Omental fat pad (tissue), 4 donors: Measurements from ENCODE around the gene VIPR2. TPM values are rescaled to one million over a fixed set of nuclear protein-coding genes. Genes with fewer than 3 reads are reported as not detected.

Experiments
- ATAC-seq: fragments of 150-250 bp; one replicate; pipeline ENCODE4 v1.9.1; 2016; ENCODE audit warnings: mild to moderate bottlenecking, moderate library complexity; ENCODE audit not compliant: low FRiP score
- DNase-seq: peaks from one replicate; pipeline ENCODE4 v3.0.0-alpha.2; 2019; ENCODE audit warnings: low spot score
- total RNA-seq, 4 donors: library from RNA; depleted of rRNA; stranded (reverse); fragments of >200 nt; gene quantifications; one replicate each; pipeline ENCODE4 v1.1.0, GENCODE V29; 2016
- TF ChIP-seq, protein P1 (sequence below), 3 donors: fragments of 450-650 bp; IDR thresholded peaks; one replicate each; pipeline ENCODE4 v1.5.1; 2016 to 2017; ENCODE audit warnings: antibody characterized with exemption in 3 of 3, mild to moderate bottlenecking in 3 of 3, moderate library complexity in 2 of 3

The VIPR2 gene
- total RNA-seq, 4 donors from 2014 or later = 3.6 to 71.0 (median 24.6) TPM

DNA sequence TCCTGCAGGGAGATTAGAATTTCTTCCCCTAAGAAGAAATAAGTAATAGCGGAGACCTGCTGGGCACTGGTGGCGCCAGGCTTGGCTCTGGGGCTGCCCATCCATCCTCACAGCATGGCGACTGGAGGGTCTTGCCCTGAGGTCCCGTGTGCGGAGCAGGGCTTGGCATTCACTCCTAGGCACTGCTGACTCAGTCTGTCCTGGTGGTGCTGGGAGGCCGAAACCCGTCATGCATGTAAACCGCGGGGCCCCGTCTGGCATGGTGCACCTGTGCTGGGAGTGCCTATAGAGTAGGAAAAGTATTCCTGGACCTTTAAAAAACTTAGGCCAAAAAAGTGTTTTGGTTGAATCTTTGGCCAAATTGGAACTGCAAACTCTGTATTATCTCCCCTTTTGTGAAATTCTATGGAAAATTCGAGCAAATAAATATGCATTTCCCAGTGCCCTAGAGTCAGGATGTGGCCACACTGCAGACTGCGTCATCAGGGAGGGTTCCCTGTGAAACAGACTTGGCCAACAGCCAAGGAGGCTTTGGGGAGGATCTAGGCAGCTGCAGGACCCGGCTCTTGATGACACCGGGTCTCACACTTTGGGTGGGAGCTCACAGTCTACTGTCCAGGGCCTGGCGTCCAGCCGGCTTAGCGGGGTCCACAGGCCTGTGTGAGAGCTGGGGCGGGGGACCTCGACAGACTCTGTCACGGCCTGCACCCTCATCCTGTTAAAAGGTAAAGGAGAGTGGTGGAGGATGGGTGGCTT lies 122.3 kb downstream of the VIPR2 start:
- TF ChIP-seq, protein P1, sequence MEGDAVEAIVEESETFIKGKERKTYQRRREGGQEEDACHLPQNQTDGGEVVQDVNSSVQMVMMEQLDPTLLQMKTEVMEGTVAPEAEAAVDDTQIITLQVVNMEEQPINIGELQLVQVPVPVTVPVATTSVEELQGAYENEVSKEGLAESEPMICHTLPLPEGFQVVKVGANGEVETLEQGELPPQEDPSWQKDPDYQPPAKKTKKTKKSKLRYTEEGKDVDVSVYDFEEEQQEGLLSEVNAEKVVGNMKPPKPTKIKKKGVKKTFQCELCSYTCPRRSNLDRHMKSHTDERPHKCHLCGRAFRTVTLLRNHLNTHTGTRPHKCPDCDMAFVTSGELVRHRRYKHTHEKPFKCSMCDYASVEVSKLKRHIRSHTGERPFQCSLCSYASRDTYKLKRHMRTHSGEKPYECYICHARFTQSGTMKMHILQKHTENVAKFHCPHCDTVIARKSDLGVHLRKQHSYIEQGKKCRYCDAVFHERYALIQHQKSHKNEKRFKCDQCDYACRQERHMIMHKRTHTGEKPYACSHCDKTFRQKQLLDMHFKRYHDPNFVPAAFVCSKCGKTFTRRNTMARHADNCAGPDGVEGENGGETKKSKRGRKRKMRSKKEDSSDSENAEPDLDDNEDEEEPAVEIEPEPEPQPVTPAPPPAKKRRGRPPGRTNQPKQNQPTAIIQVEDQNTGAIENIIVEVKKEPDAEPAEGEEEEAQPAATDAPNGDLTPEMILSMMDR (IDR thresholded peaks at IDR 0.05) = no peak
- DNase-seq = no peak
- ATAC-seq = no peak

DNA sequence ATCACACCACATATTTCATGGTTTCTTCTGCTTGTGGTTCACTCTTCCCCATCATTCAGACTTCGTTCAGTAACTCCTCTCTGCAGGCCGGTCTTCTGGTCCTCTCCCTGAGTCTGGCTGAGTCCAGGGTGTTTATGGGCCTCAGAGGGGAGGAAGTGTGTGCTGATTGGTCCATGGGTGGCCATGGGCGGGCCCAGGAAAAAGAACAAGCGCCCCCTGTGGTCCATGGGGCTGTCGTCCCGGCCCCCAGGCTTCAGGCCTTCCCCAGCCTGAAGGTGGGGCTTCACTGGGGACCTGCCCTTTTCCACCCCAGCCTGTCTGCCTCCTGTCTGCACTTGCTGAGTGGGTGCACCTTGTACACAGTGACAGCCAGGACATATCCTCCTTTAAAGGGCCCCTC lies 123.7 kb downstream of the VIPR2 start:
- DNase-seq (no peak), ATAC-seq (no peak)
- TF ChIP-seq, protein P1 (IDR thresholded peaks at IDR 0.05) = no peak

DNA sequence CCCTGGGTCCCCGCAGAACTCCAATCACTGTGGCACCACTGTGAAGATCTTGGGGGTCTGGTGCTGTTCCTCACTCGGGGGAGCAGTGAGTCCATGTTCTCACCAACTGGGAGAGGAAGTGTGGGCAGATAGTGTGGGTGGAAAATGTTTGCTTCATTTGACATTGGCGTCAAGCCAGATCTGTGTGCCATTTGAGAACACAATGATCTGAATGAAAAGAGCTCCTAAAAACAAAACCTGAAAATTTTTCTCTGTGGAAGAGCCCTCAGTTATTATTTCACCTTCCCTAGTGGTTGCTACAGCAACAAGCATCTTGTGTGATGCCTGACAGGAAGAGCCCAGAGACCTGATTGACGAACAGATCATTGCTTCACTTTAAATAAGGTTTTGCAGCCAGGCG lies 125.6 kb downstream of the VIPR2 start:
- DNase-seq (no peak), ATAC-seq (no peak)
- TF ChIP-seq, protein P1 (IDR thresholded peaks at IDR 0.05) = no peak

DNA sequence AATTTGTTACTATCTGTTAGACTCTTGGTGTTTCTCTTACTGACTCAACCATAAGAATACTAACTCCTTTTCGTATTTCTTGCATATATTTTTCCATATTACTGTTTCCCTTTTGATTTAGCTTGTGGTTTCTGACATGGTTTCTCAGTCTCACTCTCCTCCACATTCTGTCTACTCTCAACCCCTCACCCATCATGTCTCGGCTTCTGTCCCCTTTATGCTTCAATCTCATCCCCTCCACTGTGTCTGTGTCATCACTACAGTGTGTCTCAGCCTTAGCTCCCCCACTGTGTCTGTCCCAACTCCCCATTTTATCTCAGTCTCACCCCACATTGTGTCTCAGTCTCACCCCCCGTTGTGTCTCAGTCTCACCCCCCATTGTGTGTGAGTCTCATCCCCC lies 126.9 kb downstream of the VIPR2 start:
- DNase-seq (no peak), ATAC-seq (no peak)
- TF ChIP-seq, protein P1 (IDR thresholded peaks at IDR 0.05) = no peak

DNA sequence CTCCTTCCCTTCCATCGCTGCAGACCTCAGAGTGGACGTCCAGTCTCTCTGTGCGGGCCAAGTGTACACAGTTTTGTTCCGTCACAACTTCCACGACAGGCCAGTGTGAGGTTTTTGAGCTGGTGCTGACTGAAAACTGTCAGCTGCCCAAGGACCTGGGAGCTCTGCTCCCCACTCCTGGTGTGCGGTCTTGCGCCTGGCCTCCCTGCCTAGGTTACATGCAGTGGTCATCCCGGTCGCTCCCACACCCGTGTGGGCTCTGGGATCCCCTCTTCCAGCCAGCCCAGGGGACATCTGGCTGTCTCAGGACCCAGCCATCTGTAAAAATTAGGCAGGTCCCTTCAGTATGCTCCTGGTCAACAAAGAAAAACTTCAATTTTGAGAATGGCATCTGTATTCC lies 127.5 kb downstream of the VIPR2 start:
- DNase-seq (no peak), ATAC-seq (no peak)
- TF ChIP-seq, protein P1 (IDR thresholded peaks at IDR 0.05) = no peak

DNA sequence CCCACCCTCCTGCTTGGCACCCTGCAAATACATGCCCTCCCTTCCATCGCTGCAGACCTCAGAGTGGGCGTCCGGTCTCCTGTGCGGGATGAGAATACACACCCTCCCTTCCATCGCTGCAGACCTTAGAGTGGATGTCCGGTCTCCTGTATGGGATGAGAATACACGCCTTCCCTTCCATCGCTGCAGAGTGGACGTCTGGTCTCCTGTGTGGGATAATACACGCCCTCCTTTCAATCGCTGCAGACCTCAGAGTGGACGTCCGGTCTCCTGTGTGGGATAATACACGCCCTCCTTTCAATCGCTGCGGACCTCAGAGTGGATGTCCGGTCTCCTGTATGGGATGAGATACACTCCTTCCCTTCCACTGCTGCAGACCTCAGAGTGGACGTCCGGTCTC lies 128.1 kb downstream of the VIPR2 start:
- no peak for DNase-seq

More for the DNA sequence above, 128.1 kb downstream of the VIPR2 start:
- TF ChIP-seq, protein P1 (IDR thresholded peaks at IDR 0.05) = no peak
- ATAC-seq = no peak
